Mucosa of descending colon (tissue), 3 donors: Measurements from ENCODE around the gene MAPRE3. TPM values are rescaled to one million over a fixed set of nuclear protein-coding genes. Genes with fewer than 3 reads are reported as not detected.

Experiments used
- ATAC-seq: fragments of 200-7000 bp; cut with Tn5 transposase; one replicate; pipeline ENCODE4 v1.9.1; 2020; ENCODE audit warnings: mild to moderate bottlenecking, moderate library complexity
- DNase-seq, 3 donors: peaks; one replicate each; pipeline ENCODE4 v3.0.0-alpha.2; 2020
- H3K36me3 ChIP-seq: fragments of 200-600 bp; one replicate; pipeline ENCODE4 v1.8.0; 2021; ENCODE audit warnings: low read depth, mild to moderate bottlenecking
- H3K4me1 ChIP-seq: fragments of 200-600 bp; one replicate; pipeline ENCODE4 v1.8.0; 2021; ENCODE audit warnings: low read depth, mild to moderate bottlenecking
- H3K4me3 ChIP-seq: fragments of 200-600 bp; one replicate; pipeline ENCODE4 v1.8.0; 2021; ENCODE audit warnings: mild to moderate bottlenecking
- H3K9me3 ChIP-seq: fragments of 200-600 bp; one replicate; pipeline ENCODE4 v1.8.0; 2021; ENCODE audit warnings: mild to moderate bottlenecking
- intact Hi-C, 2 donors: fragments of 100-400 bp; cut with DNase I in 1 of 2; cut with micrococcal nuclease in 1 of 2; formaldehyde crosslinking; loops; one replicate each; pipeline versions ENCODE4 v1.11.0 to v1.11.1; 2022; cut with DNase I, micrococcal nuclease
- total RNA-seq, 3 donors: library from RNA; stranded (reverse); fragmentation: NEBNext Ultra II Directional in 2 of 3; extraction: Animal tissue kit (Norgen Biotek cat#: 25700) in 2 of 3; gene quantifications; one replicate each; pipeline versions ENCODE4 v1.2.1 to v1.2.4, GENCODE V29; 2021 to 2023
- TF ChIP-seq, protein P1 (sequence below): fragments of 200-600 bp; IDR thresholded peaks from one replicate; pipeline ENCODE4 v1.8.0; 2022; ENCODE audit warnings: antibody characterized with exemption, mild to moderate bottlenecking
- donor health status: DM: no; HTN: no; CAD: no; lungs with moderate emphysema.
- donor health status: DM: no; HTN: no; CAD: no.
- donor health status: DM: no; HTN: yes; CAD: no.

The MAPRE3 gene
- total RNA-seq, 3 donors from 2014 or later = 23.9 to 36.1 (median 35.6) TPM

DNA sequence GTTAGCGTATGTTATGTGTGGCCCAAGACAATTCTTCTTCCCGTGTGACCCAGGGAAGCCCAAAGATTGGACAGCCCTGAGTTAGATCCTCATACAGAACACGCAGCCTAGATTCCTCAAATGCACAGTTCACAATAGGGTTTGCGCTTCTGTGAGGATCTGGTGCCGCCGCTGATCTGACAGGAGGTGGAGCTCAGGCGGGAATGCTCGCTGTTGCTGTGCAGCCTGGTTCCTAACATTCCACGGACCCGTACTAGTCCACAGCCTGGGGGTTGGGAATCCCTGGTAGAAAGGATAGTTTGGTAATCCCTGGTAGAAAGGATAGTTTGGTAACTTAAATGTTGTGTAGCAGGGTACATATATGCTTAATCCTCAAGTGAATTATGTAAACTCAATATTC, 27.0 kb downstream of the MAPRE3 start:
- H3K4me1 ChIP-seq = no peaks in the 10 kb centered on the region
- DNase-seq (no peak), ATAC-seq (no peak)
- TF ChIP-seq, protein P1, sequence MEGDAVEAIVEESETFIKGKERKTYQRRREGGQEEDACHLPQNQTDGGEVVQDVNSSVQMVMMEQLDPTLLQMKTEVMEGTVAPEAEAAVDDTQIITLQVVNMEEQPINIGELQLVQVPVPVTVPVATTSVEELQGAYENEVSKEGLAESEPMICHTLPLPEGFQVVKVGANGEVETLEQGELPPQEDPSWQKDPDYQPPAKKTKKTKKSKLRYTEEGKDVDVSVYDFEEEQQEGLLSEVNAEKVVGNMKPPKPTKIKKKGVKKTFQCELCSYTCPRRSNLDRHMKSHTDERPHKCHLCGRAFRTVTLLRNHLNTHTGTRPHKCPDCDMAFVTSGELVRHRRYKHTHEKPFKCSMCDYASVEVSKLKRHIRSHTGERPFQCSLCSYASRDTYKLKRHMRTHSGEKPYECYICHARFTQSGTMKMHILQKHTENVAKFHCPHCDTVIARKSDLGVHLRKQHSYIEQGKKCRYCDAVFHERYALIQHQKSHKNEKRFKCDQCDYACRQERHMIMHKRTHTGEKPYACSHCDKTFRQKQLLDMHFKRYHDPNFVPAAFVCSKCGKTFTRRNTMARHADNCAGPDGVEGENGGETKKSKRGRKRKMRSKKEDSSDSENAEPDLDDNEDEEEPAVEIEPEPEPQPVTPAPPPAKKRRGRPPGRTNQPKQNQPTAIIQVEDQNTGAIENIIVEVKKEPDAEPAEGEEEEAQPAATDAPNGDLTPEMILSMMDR = no peak
- no peaks in the 10 kb centered on the region for H3K36me3 ChIP-seq
- H3K9me3 ChIP-seq = no peaks in the 10 kb centered on the region
- no peak overlapping the region for H3K4me3 ChIP-seq
- intact Hi-C loops = no loop called here

DNA sequence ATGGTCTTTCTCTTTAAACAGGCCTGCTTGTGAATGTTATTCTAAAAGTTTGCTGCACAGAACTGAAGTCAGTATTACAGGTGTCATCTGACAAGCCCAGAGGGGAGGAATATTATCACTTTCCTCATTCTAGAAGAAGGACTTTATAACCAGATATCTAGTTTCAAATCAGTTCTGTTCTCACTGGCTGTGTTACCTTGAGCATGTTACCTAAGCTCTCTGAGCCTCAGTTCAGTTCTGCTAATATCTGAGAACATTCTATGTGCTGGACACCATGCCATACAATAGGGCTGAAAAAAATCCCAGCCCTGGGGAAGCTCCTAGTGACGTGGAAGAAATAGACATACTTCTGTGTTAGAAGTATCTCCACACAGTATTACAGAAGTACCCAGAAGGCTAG, 27.9 kb downstream of the MAPRE3 start:
- DNase-seq (no peak), ATAC-seq (no peak)
- H3K9me3 ChIP-seq = no peaks in the 10 kb centered on the region
- no peaks in the 10 kb centered on the region for H3K4me1 ChIP-seq
- TF ChIP-seq, protein P1 = no peak
- no peaks in the 10 kb centered on the region for H3K36me3 ChIP-seq
- H3K4me3 ChIP-seq = no peak overlapping the region
- intact Hi-C loops = no loop called here

DNA sequence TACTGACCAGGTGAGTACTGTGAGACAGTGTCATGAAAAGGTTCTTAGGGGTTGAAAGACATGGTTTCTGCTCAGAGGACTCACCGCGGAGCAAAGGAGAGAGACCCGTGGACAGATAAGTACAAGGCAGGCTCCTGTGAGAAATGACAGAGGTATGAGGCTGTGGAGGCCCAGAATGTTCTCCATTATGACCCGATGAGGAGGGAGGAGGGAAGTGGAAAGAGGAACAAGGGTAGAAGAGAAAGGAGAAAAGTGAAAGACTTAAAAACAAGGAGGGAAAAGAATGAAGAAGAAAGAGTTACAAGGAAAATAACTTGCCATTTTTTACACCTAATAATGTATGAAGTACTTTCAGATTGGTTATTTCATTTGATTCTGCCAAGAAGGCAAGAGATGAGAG, 29.8 kb downstream of the MAPRE3 start:
- TF ChIP-seq, protein P1 = no peak

DNA sequence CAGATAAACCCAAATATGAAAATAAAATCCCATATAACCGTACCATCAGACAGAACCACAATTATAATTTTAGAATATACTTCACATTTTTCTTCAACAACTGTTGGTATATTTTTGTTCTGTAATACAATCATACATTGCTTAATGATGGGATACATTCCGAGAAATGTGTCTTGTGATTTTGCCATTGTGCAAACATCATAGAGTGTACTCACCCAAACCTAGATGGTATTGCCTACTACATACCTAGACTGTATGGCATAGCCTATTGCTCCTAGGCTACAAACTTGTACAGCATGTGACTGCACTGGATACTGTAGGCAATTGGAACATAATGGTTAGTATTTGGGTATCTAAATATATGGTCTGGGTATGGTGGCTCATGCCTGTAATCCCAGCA, 30.6 kb downstream of the MAPRE3 start:
- no peaks in the 10 kb centered on the region for H3K4me1 ChIP-seq
- no peaks in the 10 kb centered on the region for H3K9me3 ChIP-seq
- no peak overlapping the region for H3K4me3 ChIP-seq
- no peak for DNase-seq
- TF ChIP-seq, protein P1 = no peak
- H3K36me3 ChIP-seq = no peaks in the 10 kb centered on the region
- ATAC-seq = no peak
- intact Hi-C loops = no loop called here

More for the DNA sequence above, 29.8 kb downstream of the MAPRE3 start:
- Histone ChIP-seq H3K9me3 (no peaks in the 10 kb centered on the region), H3K4me3 (no peak overlapping the region), H3K36me3 (no peaks in the 10 kb centered on the region), H3K4me1 (no peaks in the 10 kb centered on the region)
- intact Hi-C loops = no loop called here
- ATAC-seq = no peak
- no peak for DNase-seq

DNA sequence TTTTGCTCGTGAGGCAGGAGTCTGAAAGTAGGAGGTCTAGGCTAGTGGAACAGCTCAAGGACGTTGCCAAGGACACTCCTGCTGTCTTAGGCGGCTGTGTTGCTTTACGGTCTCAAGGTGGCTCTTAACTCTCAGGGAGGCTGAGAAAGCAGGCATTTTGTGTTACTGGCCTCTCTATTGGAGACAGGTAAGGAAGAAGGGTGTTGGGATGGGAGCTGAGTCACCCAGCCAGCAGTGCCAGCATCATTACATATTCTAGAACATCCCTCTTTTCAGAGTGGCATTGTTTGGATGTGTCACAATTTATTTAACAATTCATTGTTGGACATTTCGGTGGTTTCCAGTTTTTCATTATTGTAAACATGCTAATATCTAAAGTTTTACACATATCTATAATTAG, 31.5 kb downstream of the MAPRE3 start:
- no peak overlapping the region for H3K4me3 ChIP-seq
- TF ChIP-seq, protein P1 = no peak
- no peaks in the 10 kb centered on the region for H3K9me3 ChIP-seq
- no peak for ATAC-seq
- no peak for DNase-seq
- intact Hi-C loops = no loop called here
- no peaks in the 10 kb centered on the region for H3K36me3 ChIP-seq
- H3K4me1 ChIP-seq = no peaks in the 10 kb centered on the region

DNA sequence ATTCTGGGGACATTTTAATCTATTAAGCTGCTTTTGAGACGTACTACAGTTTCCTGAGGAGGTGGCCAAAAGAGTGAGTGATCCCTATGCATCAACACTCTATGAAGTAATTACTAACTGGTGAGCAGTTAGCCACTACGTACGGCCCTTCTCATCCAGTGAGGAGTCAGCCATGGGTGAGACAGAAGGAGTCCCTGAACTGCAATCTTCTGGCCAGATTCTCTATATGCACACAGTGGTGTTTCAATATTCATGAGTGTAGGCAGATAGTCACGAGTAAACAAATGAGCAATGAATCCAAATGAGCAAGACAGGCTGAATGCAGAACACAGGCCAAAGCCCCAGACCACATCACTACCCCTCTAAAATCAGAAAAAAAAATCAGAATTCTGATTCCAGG, 32.6 kb downstream of the MAPRE3 start:
- intact Hi-C loops = no loop called here
- Histone ChIP-seq H3K4me3 (no peak overlapping the region), H3K4me1 (no peaks in the 10 kb centered on the region), H3K9me3 (no peaks in the 10 kb centered on the region), H3K36me3 (no peaks in the 10 kb centered on the region)
- DNase-seq (no peak), ATAC-seq (no peak)
- TF ChIP-seq, protein P1 = no peak
